ENCODE data around the gene DDRGK1.
"Not testable (repeated sequence)": the region's sequence is repeated elsewhere in the genome, so short reads cannot be mapped to it uniquely, and the experiment has no call there.

The DDRGK1 gene

GRCh38 chr20:3222635-3223600 is 18.4 kb upstream of the DDRGK1 start:
- Histone ChIP-seq H3K9ac (ENCODE audit: low read length) (no peak overlapping the region), H2AFZ (ENCODE audit: low read length) (no peak overlapping the region), H3K36me3 (ENCODE audit: insufficient read depth, low read length) (peaks cover 55% of the 10 kb centered on the region), H3K27me3 (ENCODE audit: insufficient read depth, low read length) (no peaks in the 10 kb centered on the region), H3K79me2 (ENCODE audit: insufficient read depth, low read length) (no peaks in the 10 kb centered on the region), H3F3A (ENCODE audit: insufficient read depth, low read length) (no peaks in the 10 kb centered on the region), H3K4me2 (ENCODE audit: low read length) (no peak overlapping the region), H3K4me3 (ENCODE audit: low read depth, low read length, poor library complexity, severe bottlenecking) (no peak overlapping the region), H3K9me2 (ENCODE audit: low read depth, low read length) (no peaks in the 10 kb centered on the region), H3K9me3 (ENCODE audit: low read length) (no peaks in the 10 kb centered on the region), H3K4me1 (ENCODE audit: insufficient read depth, low read length, severe bottlenecking) (peaks cover 15% of the 10 kb centered on the region), H3K27ac (ENCODE audit: low read depth, low read length, poor library complexity, severe bottlenecking) (peak overlapping the region; percentile 53), H4K20me1 (ENCODE audit: insufficient read depth, low read length) (no peaks in the 10 kb centered on the region)
- TF ChIP-seq, protein P1, sequence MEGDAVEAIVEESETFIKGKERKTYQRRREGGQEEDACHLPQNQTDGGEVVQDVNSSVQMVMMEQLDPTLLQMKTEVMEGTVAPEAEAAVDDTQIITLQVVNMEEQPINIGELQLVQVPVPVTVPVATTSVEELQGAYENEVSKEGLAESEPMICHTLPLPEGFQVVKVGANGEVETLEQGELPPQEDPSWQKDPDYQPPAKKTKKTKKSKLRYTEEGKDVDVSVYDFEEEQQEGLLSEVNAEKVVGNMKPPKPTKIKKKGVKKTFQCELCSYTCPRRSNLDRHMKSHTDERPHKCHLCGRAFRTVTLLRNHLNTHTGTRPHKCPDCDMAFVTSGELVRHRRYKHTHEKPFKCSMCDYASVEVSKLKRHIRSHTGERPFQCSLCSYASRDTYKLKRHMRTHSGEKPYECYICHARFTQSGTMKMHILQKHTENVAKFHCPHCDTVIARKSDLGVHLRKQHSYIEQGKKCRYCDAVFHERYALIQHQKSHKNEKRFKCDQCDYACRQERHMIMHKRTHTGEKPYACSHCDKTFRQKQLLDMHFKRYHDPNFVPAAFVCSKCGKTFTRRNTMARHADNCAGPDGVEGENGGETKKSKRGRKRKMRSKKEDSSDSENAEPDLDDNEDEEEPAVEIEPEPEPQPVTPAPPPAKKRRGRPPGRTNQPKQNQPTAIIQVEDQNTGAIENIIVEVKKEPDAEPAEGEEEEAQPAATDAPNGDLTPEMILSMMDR (IDR thresholded peaks at IDR 0.05; ENCODE audit: low read length) = no peak
- TF ChIP-seq EZH2 (IDR thresholded peaks at IDR 0.05; ENCODE audit: borderline replicate concordance, low read length) = no peak

DNA sequence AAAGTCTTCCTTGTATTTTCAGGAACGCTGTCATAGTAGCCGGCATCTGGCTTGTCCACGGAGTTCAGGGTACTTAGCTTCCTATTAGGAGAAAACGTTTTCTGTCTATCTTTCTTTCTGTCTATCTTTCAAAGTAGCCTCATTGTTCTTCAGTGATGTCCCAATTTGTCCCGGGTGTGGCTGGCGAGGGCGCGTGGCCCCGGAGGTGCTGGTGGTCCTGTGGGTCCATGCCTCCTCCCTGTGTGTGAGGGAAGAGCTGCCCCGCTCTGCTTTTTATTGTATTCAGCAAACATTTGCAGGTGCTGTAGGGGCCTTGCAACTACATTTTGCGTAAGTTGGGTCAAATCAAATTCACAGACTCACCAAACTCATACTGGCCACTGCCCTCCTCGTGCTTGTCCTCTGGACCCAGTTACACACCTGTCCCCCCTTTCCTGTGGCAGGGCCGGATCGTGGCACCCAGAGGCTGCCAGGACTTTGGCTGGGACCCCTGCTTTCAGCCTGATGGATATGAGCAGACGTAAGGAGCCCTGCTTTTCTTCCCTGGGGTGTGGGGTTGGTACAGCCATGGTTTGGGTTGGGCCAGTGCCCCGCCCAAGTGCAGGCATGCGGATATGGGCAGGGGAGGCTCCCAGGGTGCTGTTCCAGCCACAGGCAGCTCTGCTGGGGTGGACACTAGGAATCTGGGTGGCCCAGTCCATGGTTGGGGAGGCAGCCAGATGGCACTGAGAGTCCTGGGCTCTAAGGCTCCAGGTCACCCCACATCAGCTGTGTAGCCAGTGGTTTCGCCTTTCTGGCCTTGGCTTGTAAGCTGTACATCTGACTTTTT is 17.1 kb upstream of the DDRGK1 start:
- Histone ChIP-seq H3K4me1 (ENCODE audit: insufficient read depth, low read length, severe bottlenecking) (peaks cover 15% of the 10 kb centered on the region), H3F3A (ENCODE audit: insufficient read depth, low read length) (no peaks in the 10 kb centered on the region), H3K27ac (ENCODE audit: low read depth, low read length, poor library complexity, severe bottlenecking) (no peak overlapping the region), H3K9me2 (ENCODE audit: low read depth, low read length) (no peaks in the 10 kb centered on the region), H4K20me1 (ENCODE audit: insufficient read depth, low read length) (no peaks in the 10 kb centered on the region), H3K9me3 (ENCODE audit: low read length) (no peaks in the 10 kb centered on the region), H3K9ac (ENCODE audit: low read length) (no peak overlapping the region), H3K4me2 (ENCODE audit: low read length) (no peak overlapping the region), H3K79me2 (ENCODE audit: insufficient read depth, low read length) (no peaks in the 10 kb centered on the region), H2AFZ (ENCODE audit: low read length) (no peak overlapping the region), H3K27me3 (ENCODE audit: insufficient read depth, low read length) (no peaks in the 10 kb centered on the region), H3K36me3 (ENCODE audit: insufficient read depth, low read length) (peaks cover 66% of the 10 kb centered on the region), H3K4me3 (ENCODE audit: low read depth, low read length, poor library complexity, severe bottlenecking) (no peak overlapping the region)
- TF ChIP-seq EZH2 (IDR thresholded peaks at IDR 0.05; ENCODE audit: borderline replicate concordance, low read length) = no peak
- TF ChIP-seq, protein P1 (IDR thresholded peaks at IDR 0.05; ENCODE audit: low read length) = no peak

DNA sequence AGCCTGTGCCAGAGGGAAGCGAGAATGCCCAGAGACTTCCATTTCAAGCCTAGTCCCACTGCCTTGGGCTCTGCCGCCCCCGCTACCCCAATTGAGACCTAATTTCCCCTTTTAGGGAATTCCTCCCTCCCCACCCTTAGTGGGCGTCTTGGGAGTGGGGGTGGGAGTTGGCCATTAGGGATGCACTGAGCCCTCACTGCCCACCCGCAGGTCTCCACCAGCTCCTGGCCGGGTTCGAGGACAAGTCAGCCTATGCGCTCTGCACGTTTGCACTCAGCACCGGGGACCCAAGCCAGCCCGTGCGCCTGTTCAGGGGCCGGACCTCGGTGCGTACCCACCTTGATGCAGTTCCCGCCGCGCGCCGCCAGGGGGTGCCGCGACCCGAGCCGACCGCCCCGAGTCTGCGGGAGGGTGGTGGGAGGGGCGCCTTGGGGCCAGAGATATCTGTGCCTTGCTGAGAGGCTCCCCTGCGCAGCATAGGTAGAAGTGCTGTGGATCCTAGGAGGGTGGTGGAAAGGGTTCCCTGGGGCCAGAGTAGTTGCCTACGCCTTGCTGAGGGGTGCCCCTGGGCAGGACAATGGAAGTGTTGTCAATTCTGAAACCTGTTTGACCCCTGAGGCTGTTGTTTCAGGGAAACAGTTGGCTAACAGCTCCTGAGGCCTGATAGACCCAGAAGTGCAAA is 14.0 kb upstream of the DDRGK1 start:
- H4K20me1 ChIP-seq (ENCODE audit: insufficient read depth, low read length) = no peaks in the 10 kb centered on the region

GRCh38 chr20:3215359-3215917 is 11.0 kb upstream of the DDRGK1 start:
- H3K9ac ChIP-seq (ENCODE audit: low read length); H3K27ac ChIP-seq (ENCODE audit: low read depth, low read length, poor library complexity, severe bottlenecking); H3K79me2 ChIP-seq (ENCODE audit: insufficient read depth, low read length); H4K20me1 ChIP-seq (ENCODE audit: insufficient read depth, low read length); H3K4me2 ChIP-seq (ENCODE audit: low read length); H3K9me3 ChIP-seq (ENCODE audit: low read length); H3F3A ChIP-seq (ENCODE audit: insufficient read depth, low read length); H2AFZ ChIP-seq (ENCODE audit: low read length); H3K27me3 ChIP-seq (ENCODE audit: insufficient read depth, low read length); H3K4me1 ChIP-seq (ENCODE audit: insufficient read depth, low read length, severe bottlenecking); H3K9me2 ChIP-seq (ENCODE audit: low read depth, low read length); H3K4me3 ChIP-seq (ENCODE audit: low read depth, low read length, poor library complexity, severe bottlenecking): not testable (repeated sequence)
- peaks cover 50% of the 10 kb centered on the region for H3K36me3 ChIP-seq (ENCODE audit: insufficient read depth, low read length)

More for the DNA sequence above, 14.0 kb upstream of the DDRGK1 start:
- no peaks in the 10 kb centered on the region for H3K27me3 ChIP-seq (ENCODE audit: insufficient read depth, low read length)
- no peaks in the 10 kb centered on the region for H3K9me3 ChIP-seq (ENCODE audit: low read length)
- no peak overlapping the region for H3K4me3 ChIP-seq (ENCODE audit: low read depth, low read length, poor library complexity, severe bottlenecking)
- no peaks in the 10 kb centered on the region for H3F3A ChIP-seq (ENCODE audit: insufficient read depth, low read length)
- H3K79me2 ChIP-seq (ENCODE audit: insufficient read depth, low read length) = no peaks in the 10 kb centered on the region
- H3K4me1 ChIP-seq (ENCODE audit: insufficient read depth, low read length, severe bottlenecking) = peaks cover 13% of the 10 kb centered on the region
- H3K4me2 ChIP-seq (ENCODE audit: low read length) = no peak overlapping the region
- H2AFZ ChIP-seq (ENCODE audit: low read length) = no peak overlapping the region
- no peak overlapping the region for H3K9ac ChIP-seq (ENCODE audit: low read length)
- peaks cover 70% of the 10 kb centered on the region for H3K36me3 ChIP-seq (ENCODE audit: insufficient read depth, low read length)
- no peak for TF ChIP-seq EZH2 (IDR thresholded peaks at IDR 0.05; ENCODE audit: borderline replicate concordance, low read length)
- TF ChIP-seq, protein P1 (IDR thresholded peaks at IDR 0.05; ENCODE audit: low read length) = peak; percentile 90
- no peaks in the 10 kb centered on the region for H3K9me2 ChIP-seq (ENCODE audit: low read depth, low read length)
- no peak overlapping the region for H3K27ac ChIP-seq (ENCODE audit: low read depth, low read length, poor library complexity, severe bottlenecking)

Data from OCI-LY1 (cell line).